Renal cortex interstitium (tissue), 11 donors: ENCODE results near the gene LRP4. TPM values are rescaled to one million over a fixed set of nuclear protein-coding genes. Genes with fewer than 3 reads are reported as not detected.

Experiments
- DNase-seq, 11 donors: peaks; one replicate each; pipeline ENCODE4 v3.0.0-alpha.2; 2013; ENCODE audit warnings: low read depth in 9 of 11, low spot score in 4 of 11; ENCODE audit errors: extremely low read depth in 1 of 11
- polyA plus RNA-seq, 3 donors: library from polyadenylated mRNA; unstranded; fragments of 120-200 nt; gene quantifications; one replicate each; pipeline ENCODE4 v1.2.1, GENCODE V29; 2013; ENCODE audit not compliant: insufficient read length in 3 of 3

Gene LRP4
- polyA plus RNA-seq, 3 donors, result 28.3 to 33.2 (median 30.5) TPM

DNA sequence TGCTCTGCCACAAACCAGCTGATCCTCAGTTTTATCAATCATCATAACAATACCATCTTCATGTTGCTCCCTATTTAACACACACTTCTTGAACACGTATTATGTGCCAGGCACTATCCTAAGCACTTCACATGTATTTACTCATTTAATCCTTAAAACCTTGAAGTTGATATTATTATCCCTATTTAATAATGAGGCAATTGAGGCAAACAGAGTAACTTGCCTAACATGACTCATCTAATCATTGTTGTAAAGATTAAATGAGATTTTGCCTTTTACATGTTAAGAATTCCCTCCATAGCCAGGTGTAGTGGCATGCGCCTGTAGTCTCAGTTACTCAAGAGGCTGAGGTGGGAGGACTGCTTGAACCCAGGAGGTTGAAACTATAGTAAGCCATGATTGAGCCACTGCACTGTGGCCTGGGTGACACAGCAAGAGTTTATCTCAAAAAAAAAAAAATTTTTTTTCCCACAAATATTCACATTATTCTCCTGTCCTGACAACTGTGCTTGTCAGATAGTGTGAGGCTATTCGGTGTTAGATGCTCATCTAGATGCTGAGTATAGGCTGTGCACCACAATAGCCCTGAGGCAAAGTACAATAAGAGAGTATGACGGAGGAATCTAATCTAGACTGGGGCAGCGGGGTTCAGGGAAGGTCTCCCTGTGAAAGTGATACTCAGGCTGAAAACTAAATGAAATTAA, 85.7 kb downstream of the LRP4 start:
- no peak for DNase-seq

DNA sequence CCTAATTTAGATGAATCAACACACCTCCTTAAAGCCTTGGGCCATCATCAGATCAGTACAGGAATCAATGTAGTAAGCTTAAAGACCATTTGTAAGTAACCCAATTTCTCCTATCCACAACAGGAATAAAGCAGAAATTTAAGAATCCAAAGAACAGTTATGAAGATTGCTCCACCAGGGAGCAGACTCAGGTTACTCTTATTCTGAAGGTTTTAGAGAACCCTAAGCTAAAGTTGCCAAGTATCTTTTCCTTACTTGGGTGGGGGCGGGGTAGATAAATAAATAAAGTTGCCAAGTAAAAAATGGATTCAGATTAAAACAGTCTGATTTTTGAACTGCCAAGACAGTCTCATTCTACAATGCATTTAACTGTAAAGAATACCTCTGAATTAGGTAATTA, 90.4 kb downstream of the LRP4 start:
- no peak for DNase-seq

DNA sequence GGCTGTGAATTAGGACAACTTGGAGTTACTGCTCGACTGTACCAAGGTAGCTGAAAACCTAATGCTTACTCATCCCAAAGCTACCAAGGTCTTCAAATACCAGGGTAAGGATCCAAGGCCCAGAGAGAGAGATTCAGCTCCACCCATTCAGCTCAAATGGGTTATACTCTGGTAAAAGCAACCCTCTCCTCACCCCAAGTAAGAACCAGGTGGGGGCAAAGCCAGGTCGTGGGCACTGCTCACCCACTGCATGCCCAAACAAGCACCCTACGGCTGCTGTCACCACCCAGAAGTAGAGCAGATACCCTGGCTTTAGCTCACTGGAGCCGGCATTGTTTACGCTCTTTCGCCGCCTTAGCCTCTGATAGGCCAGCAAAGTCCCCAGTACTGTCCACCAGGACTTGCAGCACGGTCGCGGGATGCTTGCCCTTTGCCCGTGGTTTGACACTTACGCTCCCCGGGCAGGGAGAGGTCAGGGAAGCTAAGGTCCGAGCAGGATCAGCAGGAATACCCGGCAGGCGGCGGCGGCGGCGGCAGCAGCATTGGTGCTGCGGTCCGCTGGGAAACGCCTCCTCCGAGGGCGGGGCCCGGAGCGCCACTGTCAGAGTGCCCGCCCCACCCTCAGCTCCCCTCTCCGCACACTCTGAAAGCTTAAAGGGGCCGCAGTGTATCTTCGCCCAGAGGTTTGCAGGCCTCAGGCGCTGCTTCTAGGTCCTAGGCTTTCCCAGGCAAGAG, 91.9 kb downstream of the LRP4 start:
- peak in 9 of 11 donors; percentile 27 to 67 (median 57) for DNase-seq

DNA sequence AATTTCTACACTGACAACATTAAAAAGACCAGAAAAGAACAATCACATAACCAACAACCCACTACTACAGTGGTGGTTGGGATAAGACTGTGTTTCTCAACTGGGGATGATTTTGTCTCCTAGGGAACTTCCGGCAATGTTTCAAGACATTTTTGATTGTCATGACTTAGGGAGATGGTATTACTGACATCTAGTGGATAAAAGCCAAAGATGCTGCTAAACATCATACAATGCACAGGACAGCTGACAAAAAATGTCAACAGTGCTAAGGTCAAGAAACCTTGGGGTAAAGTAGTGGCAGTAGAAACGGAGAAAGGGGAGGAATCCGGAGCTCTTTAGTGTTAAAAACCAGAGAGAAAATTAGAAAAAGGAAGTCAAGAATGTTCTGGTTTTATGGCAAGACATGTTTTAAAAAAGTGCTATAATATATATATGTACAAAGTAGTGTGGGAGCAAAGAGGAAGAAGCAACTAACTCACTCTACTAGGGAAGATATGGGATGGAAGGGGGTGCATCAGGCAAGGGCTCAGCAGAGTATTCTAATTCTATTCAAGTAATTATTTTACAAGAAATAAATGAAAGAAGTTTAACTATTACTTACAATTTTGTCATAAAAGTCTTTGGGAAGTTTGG, 109.4 kb downstream of the LRP4 start:
- DNase-seq, result peak in 1 of 11 donors; percentile 3

Other genes with a start within 250 kb of the LRP4 start
- gene ARHGAP1, start 217.9 kb downstream of the LRP4 start, polyA plus RNA-seq, result 10 to 100 TPM; 53.6 to 60.4 (median 55.0) TPM
- 10 to 100 TPM in 2 of 3 donors, 1 to 10 TPM in 1; 7.5 to 11.3 (median 11.1) TPM for gene ZNF408, start 217.5 kb downstream of the LRP4 start, polyA plus RNA-seq
- under 1 TPM; 0.27 to 0.55 (median 0.40) TPM for gene F2, start 199.3 kb downstream of the LRP4 start, polyA plus RNA-seq
- gene CKAP5, start 72.3 kb downstream of the LRP4 start, polyA plus RNA-seq, result 100 to 1,000 TPM in 2 of 3 donors, 10 to 100 TPM in 1; 82.3 to 112 (median 108) TPM
- 10 to 100 TPM; 52.7 to 58.9 (median 53.7) TPM for gene CSTPP1, start 18.2 kb upstream of the LRP4 start, polyA plus RNA-seq